B cell (primary cell): ENCODE measurements around the gene STX5. TPM values are rescaled to one million over a fixed set of nuclear protein-coding genes. Genes with fewer than 3 reads are reported as not detected.
A peak's percentile ranks its signal among the peaks of the same experiment; 100 is the strongest.

Experiments used
- ATAC-seq: fragments of 200-7000 bp; cut with Tn5 transposase; one replicate; pipeline ENCODE4 v1.10.0; 2021; ENCODE audit warnings: low read depth, mild to moderate bottlenecking, moderate number of reproducible peaks, moderate library complexity
- CTCF ChIA-PET: fragments of 350-600 bp; sonication (Branson Sonifier 250); formaldehyde crosslinking; loops from one replicate; lab custom pipeline; 2021; ENCODE audit warnings: antibody characterized with exemption, inconsistent platforms; lab: Charles Lee
- POLR2A ChIA-PET: fragments of 350-600 bp; sonication (Branson Sonifier 250); formaldehyde crosslinking; loops from one replicate; lab custom pipeline; 2021; ENCODE audit warnings: antibody characterized with exemption; lab: Charles Lee
- DNase-seq: peaks from one replicate; pipeline ENCODE4 v3.0.0; 2013
- H2AFZ ChIP-seq: 2 replicates; pipeline ENCODE4 v1.6.1; 2012; ENCODE audit warnings: mild to moderate bottlenecking, low read depth, low read length; ENCODE audit not compliant: insufficient read depth, poor library complexity, severe bottlenecking
- H3K27ac ChIP-seq, 2 donors: 1 replicate in 1 of 2; 2 replicates in 1 of 2; pipeline ENCODE4 v1.5.1; 2012 to 2013; ENCODE audit warnings: low read length in 2 of 2, mild to moderate bottlenecking in 2 of 2, moderate library complexity in 1 of 2
- H3K27me3 ChIP-seq, 4 experiments: fragments of 200-600 bp in 1 of 4; sonication (generic) in 1 of 4; replicated peaks in 1 of 4; 1 replicate in 2 of 4; 2 replicates in 2 of 4; pipeline versions ENCODE4 v1.6.1 to v1.7.0; 2013 to 2016; ENCODE audit warnings: low read length in 3 of 4, mild to moderate bottlenecking in 2 of 4, mixed read lengths in 1 of 4, moderate library complexity in 1 of 4; ENCODE audit not compliant: insufficient read depth in 4 of 4, control insufficient read depth in 3 of 4; ENCODE audit errors: control extremely low read depth in 1 of 4
- H3K36me3 ChIP-seq, 2 experiments: replicated peaks in 1 of 2; 1 replicate in 1 of 2; 2 replicates in 1 of 2; pipeline versions ENCODE4 v1.6.1 to v1.7.1; 2013; ENCODE audit warnings: low read length in 1 of 2; ENCODE audit not compliant: insufficient read depth in 2 of 2, control insufficient read depth in 1 of 2; ENCODE audit errors: control extremely low read depth in 1 of 2, extremely low read depth in 1 of 2
- H3K4me1 ChIP-seq, 2 donors: fragments of 200-600 bp in 1 of 2; sonication (generic) in 1 of 2; 1 replicate in 1 of 2; 2 replicates in 1 of 2; pipeline versions ENCODE4 v1.5.1 to v1.6.1; 2013 to 2017; ENCODE audit warnings: low read length in 2 of 2; ENCODE audit not compliant: control insufficient read depth in 2 of 2, insufficient read depth in 2 of 2
- H3K4me2 ChIP-seq: replicated peaks from 2 replicates; pipeline ENCODE3; 2012; ENCODE audit warnings: mild to moderate bottlenecking, low read depth, low read length; ENCODE audit not compliant: poor library complexity, severe bottlenecking
- H3K4me3 ChIP-seq, 5 experiments: fragments of 200-600 bp in 1 of 5; sonication (generic) in 1 of 5; 1 replicate in 3 of 5; 2 replicates in 2 of 5; pipeline versions ENCODE4 v1.5.1 to v1.7.0; 2011 to 2016; ENCODE audit warnings: low read length in 4 of 5, mild to moderate bottlenecking in 4 of 5, low read depth in 2 of 5, control low read depth in 1 of 5, moderate library complexity in 1 of 5; ENCODE audit not compliant: insufficient read depth in 1 of 5; ENCODE audit errors: control extremely low read depth in 1 of 5, extremely low read depth in 1 of 5
- H3K79me2 ChIP-seq: fragments of 200-600 bp; sonication (generic); one replicate; pipeline ENCODE4 v1.6.0; 2016; ENCODE audit warnings: low read length; ENCODE audit not compliant: control insufficient read depth, insufficient read depth
- H3K9ac ChIP-seq: fragments of 200-600 bp; sonication (generic); 2 replicates; pipeline ENCODE4 v1.6.1; 2017; ENCODE audit warnings: mild to moderate bottlenecking, low read length, moderate library complexity
- H3K9me3 ChIP-seq, 3 donors: one replicate each; pipeline versions ENCODE4 v1.6.1 to v1.7.1; 2013; ENCODE audit warnings: low read length in 2 of 3; ENCODE audit not compliant: control insufficient read depth in 2 of 3, insufficient read depth in 1 of 3; ENCODE audit errors: control extremely low read depth in 1 of 3
- H4K20me1 ChIP-seq: 2 replicates; pipeline ENCODE4 v1.6.0; 2012; ENCODE audit warnings: mild to moderate bottlenecking, low read length; ENCODE audit not compliant: insufficient read depth, control insufficient read depth, poor library complexity, severe bottlenecking
- H3K27ac Mint-ChIP-seq: one replicate; pipeline ENCODE4 v1.8.0; 2021; ENCODE audit warnings: mixed read lengths
- H3K27me3 Mint-ChIP-seq: one replicate; pipeline ENCODE4 v1.8.0; 2021; ENCODE audit warnings: mixed read lengths
- H3K4me1 Mint-ChIP-seq: one replicate; pipeline ENCODE4 v1.8.0; 2021; ENCODE audit warnings: mixed read lengths
- H3K4me3 Mint-ChIP-seq: one replicate; pipeline ENCODE4 v1.8.0; 2021; ENCODE audit warnings: mixed read lengths
- H3K9me3 Mint-ChIP-seq: one replicate; pipeline ENCODE4 v1.8.0; 2022; ENCODE audit warnings: mixed read lengths; ENCODE audit not compliant: insufficient read depth
- CTCF ChIP-seq: fragments of 200-600 bp; IDR thresholded peaks from one replicate; pipeline ENCODE4 v1.8.0; 2022; ENCODE audit warnings: antibody characterized with exemption, mild to moderate bottlenecking
- EZH2 ChIP-seq: IDR thresholded peaks from 2 replicates; pipeline ENCODE4 v1.6.1; 2012; ENCODE audit warnings: borderline replicate concordance, low read depth, mild to moderate bottlenecking, moderate library complexity, low read length; ENCODE audit not compliant: insufficient read depth, poor library complexity, severe bottlenecking
- WGBS: methylation state at CpG from one replicate; pipeline ENCODE4 v1.1.5; 2013; ENCODE audit warnings: missing lambda C conversion rate; ENCODE audit not compliant: insufficient coverage; 5-methylcytosine and 5-hydroxymethylcytosine counted together
- intact Hi-C: fragments of 100-400 bp; cut with micrococcal nuclease; formaldehyde crosslinking; loops from one replicate; pipeline ENCODE4 v1.10.0; 2022
- polyA plus RNA-seq: library from polyadenylated mRNA; depleted of rRNA; stranded (reverse); fragments of >200 nt; gene quantifications from 2 replicates; pipeline ENCODE4 v1.2.3, GENCODE V29; 2012
- total RNA-seq, 2 donors: library from RNA; stranded (reverse); fragments of 120-200 nt in 1 of 2; gene quantifications; 1 replicate in 1 of 2; 2 replicates in 1 of 2; pipeline versions ENCODE4 v1.2.3 to v1.2.4, GENCODE V29; 2013 to 2022

Gene STX5
- total and polyA plus RNA-seq, 2 donors (not counting 1 experiment from before 2014, with no cell fraction given) = 41.0 to 99.1 TPM

GRCh38 chr11:62788991-62789390 lies 42.9 kb downstream of the STX5 start:
- ATAC-seq = no peak
- H3K27me3 Mint-ChIP-seq = no peaks in the 10 kb centered on the region
- Histone ChIP-seq H3K79me2 (peaks cover 40% of the 10 kb centered on the region), H3K36me3 (peaks cover 0 to 32% of the 10 kb centered on the region in 2 experiments), H3K9me3 (no peaks in the 10 kb centered on the region), H3K4me2 (no peak overlapping the region), H4K20me1 (peaks cover 15% of the 10 kb centered on the region), H3K4me3 (no peak overlapping the region), H3K4me1 (peaks cover 33 to 41% of the 10 kb centered on the region in 2 donors), H3K27me3 (no peaks in the 10 kb centered on the region), H3K27ac (peak overlapping the region in 1 of 2 donors; percentile 32), H2AFZ (no peak overlapping the region), H3K9ac (no peak overlapping the region)
- no peaks in the 10 kb centered on the region for H3K9me3 Mint-ChIP-seq
- H3K4me1 Mint-ChIP-seq = peaks cover 54% of the 10 kb centered on the region
- peak overlapping the region; percentile 71 for H3K27ac Mint-ChIP-seq
- H3K4me3 Mint-ChIP-seq = peak overlapping the region; percentile 91
- TF ChIP-seq CTCF = no peak
- no peak for TF ChIP-seq EZH2
- no peak for DNase-seq
- CTCF ChIA-PET = interaction anchor here (0.7 to 7.2 kb wide), 3 partner anchors 75 to 822 kb away, joined by 3 to 101 read pairs (median 39); partner anchors contain the start of genes FTH1 and SLC3A2
- POLR2A ChIA-PET = interaction anchor here (0.7 to 3.7 kb wide), 8 partner anchors 17 to 67 kb away, joined by 3 to 22 read pairs (median 4); partner anchors contain the start of genes POLR2G, STX5, TEX54 and WDR74
- intact Hi-C loops = loop anchor here (10.0 kb wide), 1 partner anchor 394 kb away; no protein-coding TSS in a partner anchor
- WGBS = 88% methylated on average over 1 of the region's 5 CpGs
